HCEC 1CT (cell line): ENCODE data around the gene ANO2.

ENCODE experiments used
- DNase-seq: peaks from one replicate; pipeline ENCODE4 v3.0.0-alpha.2; 2017

The ANO2 gene

DNA sequence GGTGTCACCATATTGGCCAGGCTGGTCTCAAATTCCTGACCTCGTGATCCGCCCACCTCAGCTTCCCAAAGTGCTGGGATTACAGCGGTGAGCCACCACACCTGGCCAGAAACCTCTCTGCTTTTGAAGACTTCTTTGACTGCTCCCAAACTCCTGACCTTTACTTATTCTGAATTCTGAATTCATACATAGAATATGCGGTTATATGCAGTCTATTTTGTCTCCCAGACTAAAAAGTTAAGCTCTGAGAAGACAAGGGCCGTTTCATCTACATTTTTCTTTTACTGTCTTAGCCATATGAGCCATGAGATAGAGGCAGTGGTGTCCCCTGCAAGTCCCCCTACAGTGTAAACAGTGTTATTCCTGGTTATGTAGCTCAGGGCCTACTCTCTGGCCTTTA lies 333.9 kb downstream of the ANO2 start:
- no peak for DNase-seq

DNA sequence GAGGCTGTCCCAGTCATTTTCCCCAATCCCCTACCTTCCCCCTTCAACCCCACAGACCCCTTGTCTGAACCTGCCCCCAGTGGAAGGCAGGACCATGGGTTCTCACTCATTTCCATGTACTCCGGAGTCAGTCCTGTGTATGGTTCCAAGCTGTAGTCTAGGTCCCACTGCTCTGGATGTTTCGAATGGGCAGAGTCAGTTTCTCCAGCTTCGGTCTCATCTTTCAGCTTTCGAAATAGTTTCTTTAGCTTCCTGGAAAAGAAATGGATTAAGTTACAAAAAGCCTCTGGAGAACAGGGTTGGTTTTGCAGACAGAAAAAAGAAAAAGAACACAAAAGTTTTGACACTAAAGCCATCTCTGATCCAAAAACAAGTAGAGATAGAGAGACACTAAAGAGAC lies 345.7 kb downstream of the ANO2 start:
- no peak for DNase-seq

DNA sequence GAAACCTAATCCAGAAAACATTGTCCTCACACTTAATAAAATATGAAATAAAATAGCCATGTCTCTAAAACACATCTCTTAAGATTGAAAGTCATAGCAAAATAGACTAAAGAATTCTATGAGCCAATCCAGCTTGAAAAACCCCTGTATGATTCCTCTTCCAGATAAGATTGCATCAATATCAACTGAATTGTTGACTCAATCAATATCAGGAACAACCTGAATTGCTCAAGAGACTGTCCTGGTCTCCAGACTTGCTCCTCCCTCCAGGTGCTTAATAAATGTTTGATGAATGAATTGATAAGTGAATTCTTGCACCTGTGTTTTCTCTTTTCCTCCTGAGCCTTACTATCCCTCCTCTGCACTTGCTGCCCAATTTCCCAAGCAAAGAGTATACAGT lies 351.1 kb downstream of the ANO2 start:
- no peak for DNase-seq

DNA sequence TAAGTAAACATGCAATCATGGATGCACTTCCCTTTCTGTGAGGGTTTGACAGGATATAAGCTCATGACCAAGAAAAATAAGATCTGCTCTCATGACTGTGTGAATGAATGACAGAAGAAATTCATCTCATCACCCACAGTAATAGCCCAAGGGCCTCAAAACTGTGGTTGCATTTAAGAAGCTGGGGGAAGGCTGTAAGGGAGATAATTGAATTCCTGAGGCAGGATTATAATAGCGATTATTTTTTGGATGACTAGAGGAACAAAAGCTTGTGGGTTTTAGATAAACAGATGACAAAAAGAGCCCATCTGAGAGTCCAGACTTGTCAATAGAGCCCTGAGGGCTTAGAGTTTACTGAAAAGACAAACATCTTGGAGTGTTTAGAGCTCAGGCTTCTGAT lies 352.0 kb downstream of the ANO2 start:
- no peak for DNase-seq

DNA sequence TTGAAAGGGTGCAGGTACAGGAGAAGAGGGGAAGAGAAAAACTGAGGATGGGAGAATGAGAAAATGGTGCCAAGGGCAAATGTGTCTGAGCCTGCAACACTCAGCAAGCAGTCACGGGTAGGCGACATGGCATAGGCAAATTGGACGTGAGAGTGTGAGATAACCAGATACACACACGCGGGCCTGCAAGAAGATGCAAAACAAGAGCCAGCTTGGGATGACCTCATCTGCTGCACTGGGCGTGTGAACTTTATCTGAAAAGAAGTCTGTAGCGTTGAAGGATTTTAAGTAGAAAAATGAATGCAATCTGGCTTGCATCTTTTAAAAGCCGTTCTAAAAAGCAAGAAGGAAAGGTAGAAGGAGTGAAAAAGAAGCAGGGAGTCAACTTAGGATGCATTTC lies 352.7 kb downstream of the ANO2 start:
- DNase-seq, result no peak

DNA sequence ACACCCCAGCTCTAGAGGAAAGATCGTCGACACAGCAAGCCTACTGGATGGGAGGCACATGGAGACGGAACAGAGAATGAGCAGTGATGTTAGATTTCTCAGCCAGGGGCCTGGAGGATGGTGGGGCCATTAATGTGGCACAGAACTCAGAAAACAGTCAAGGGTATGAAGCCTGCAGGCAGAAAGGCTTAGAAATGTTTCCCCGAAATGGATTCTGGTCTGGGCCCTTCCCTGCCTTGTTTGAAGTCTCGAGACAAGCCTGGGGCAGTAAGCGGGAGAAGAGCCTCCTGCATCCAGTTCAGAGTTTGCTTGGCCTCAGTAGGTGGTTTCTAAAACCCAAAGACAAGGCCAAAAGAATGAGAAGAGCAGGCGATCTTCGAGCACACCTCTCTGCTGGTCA lies 354.7 kb downstream of the ANO2 start:
- no peak for DNase-seq

DNA sequence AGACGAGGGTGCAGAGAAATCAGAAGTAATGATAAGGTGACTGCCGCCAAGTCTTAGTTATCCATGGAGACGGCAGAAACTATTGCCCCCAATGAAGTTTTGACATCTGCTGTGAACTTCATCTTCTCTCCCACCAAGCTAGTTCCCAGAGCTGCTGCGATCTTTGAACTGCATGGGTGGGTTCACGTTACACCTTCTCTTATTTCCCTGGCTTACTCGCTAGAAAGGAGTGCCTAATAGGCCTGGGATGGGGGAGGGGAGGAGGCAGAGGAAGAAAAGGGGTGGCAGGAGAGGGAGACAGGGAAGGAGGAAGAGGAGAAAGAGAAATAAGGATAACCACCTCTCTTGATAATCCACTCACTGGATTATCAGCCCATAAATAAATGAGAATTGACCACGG lies 356.0 kb downstream of the ANO2 start:
- DNase-seq, result no peak

DNA sequence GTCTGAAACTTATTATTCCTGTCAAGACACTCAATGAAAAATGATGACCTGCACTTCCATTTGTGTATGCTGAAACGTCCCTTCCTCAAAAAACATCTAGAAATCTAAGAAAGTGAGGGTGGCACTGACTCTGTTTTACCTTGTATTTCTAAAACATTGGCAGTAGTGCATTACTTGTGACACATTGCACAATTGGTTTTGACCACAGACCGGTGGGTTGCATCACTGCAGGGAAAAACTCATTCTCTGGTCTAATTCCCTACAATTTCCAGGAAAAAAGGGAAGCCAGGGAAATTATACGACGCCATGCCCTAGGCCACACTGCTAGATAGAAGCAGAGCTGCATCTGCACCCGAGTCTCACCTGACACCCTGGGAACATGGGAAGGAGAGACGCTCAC lies 356.5 kb downstream of the ANO2 start:
- DNase-seq, result no peak

DNA sequence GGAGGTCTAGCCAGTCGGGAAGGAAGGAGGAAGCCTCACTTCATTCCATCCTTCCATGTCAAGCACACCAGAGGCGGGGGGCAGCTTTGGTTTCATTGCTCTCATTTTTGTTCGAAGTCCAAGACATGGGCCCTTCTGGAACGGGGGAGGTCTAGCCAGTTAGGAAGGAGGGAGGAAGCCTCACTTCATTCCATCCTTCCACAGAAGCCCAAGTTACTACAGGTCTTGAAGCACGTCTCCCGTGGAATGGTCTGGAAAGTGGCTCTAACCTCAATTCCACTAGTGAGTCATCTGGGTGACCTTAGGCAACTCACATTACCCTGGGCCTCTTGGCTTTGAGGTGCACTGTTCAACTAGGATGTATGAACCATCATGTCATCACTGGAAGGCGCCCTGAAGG lies 356.9 kb downstream of the ANO2 start:
- DNase-seq, result no peak

DNA sequence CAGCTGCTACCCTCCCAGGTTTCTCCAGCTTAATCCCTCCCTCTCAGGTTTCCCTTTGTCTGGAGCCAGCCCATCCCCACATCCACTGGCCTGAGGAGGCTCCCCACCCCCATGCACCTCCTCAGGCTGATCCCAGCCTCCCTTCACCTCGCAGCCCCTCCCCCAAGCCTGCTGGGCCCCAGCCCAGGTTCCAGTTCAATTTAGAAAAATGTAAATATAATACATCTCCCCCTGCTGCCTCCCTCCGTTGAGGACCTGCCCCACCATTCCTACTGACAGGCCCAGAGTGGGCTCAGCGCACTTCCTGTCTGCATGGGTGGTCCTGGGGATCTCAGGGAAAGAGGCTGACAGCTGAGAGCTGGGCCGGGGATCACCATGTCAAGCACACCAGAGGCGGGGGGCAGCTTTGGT lies 357.3 kb downstream of the ANO2 start:
- DNase-seq, result no peak

DNA sequence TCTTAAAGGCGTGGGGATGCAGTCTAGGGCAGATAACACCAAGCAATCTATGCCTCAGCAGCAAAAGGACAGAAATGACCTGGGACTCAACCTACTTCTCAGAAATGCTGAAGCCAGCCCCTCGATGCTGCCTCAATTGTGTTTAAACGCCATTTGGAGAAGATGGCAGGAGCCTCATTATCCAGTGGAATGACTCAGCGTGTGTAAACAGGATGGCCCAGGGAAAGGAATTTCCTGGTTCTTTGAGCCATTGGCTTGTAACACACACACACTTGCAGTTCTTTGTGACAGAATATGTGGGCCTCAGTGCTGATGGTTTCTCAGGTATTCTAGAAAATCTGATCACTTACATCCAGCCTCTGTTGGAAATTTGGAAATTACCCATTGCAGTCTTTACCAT lies 358.9 kb downstream of the ANO2 start:
- DNase-seq, result no peak

DNA sequence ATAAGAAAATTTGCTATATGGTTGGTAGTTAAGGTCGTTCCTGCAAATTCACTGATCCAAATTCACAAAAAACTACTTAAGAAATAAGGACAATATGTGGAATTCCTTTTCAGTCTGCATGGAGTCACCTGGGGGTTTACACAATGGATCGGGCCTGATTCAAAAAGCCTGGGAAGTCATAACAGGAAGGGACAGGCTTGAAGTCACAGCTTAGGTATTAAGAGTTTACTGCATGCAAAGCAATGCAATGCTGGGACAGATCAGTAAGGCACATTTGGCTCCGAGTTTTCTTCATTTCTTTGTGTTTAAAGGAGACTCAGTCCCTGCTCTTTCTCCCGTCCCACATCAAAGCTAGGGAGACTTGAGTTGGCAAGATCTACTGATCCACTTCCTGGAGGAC lies 359.9 kb downstream of the ANO2 start:
- no peak for DNase-seq

DNA sequence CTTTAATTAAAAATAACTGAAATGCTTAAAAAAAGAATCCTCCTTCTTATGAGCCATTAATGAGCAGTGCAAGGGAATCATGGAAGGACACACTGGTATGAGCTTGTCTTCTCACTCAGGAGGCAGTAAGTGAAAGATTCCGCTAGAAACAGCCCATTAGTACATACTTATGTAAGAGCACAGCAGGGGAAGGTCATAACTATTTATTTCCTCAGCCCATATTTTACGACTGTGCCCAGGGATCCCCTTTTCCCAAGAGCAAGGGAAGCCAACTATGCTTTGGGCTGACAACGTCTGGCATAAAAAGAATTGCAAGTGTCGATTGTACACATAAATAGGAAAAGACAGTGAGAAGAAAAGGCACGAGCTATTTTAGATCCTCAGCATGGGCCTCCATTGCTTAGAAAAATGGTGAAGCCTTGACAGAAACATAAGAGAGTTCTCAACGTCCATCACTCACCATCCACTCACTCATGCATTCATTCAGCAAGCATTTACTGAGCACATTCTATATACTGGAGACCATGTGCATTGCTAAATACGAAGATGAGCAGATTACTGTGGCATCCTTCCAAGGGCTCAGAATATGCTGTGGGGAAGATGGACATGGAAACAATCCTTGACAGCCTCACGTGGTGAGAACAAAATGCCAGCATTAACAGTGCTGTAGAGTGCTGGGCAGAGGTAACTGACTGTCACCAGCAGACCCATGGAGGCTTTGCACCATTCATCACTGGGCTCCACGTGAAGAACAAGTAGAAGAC lies 360.5 kb downstream of the ANO2 start:
- no peak for DNase-seq

DNA sequence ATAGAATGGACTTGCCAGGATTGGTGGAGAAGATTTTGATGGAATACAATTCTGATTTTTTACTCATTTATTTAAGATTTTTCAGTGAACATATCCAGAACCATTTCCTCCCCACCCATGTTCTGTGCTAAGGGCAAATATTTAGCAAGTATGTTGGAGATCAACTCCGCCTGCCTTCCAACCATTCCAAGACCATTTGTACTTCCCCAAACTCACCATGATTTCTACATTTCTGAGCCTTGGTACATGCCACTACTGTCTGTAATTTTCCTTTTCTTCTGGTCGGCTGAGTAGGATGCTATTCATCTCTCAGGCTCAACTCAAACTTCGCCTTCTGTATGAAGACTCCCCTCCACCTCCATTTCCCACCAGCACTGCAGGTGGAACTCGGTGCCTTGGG lies 362.5 kb downstream of the ANO2 start:
- DNase-seq, result no peak

DNA sequence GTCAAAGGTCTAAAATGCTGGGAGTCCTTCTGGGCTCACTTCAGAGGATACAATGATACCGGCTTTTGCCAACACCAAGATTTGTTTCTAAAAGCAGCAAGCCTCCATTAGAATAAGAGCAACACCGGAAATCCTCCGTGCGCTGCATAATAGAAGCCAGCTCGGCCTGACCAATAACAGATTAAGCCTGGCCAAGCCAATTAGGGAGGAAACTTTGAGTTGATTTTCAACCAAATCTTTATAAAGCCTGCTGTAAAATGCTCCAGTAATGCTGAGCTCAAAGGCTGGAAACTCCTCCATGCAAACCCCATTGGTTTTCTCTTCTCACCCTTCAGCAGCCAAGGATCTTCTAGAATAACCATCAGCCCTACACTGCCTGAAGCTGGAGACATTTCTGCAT lies 363.0 kb downstream of the ANO2 start:
- DNase-seq, result no peak

DNA sequence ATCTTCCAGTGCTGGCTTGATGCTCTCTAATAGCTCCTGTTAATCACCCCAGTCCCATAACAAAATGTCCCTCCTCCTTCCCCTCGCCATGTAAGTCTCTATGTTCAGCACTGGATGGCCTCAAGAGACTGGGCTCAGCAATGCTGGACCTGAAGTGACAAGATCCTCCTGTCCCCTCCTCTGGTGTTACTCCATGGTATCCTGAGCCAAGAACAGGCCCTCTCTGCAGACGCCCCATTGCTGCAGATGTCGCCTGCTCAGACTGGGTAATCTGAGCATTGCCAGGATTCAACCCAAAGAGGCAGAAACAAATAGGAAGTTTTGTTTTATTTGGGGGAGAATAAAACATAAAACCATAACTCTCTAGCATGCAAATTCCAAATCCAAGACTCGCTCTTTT lies 363.4 kb downstream of the ANO2 start:
- DNase-seq, result no peak

DNA sequence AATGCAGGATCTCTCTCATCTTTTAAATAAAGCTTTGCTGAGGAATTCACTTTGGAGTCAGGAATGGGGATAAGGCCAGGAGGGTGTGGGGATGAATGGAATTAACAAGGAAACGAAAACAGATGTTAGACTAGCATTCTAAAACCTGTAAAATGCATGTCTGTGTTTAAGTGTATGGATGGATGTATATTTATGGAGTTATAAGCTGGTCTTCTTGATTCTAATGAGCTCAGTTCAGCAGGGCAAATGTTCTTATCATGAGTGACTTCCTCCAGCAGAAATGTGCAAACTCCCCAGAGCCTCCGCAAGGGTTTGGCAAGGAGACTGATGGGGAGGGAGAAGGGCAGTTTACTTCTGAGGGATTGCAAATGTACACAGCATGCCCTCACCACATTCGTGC lies 364.0 kb downstream of the ANO2 start:
- no peak for DNase-seq

DNA sequence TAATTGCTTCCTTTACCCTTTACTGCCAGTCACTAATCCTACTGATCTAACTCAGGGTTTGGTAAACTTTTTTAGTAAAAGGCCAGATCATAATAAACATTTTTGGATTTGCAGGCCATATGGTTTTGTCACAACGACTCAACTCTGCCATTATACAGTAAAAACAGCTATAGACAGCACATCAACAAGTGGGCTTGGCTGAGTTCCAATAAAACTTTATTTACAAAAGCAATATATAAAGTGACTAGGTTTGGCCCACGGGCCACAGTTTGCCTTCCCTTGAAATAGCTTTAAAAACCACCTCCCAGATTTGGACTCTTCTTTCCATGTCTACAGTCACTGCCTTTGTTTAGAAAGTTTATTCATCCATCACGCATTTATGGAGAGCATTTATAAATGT lies 366.3 kb downstream of the ANO2 start:
- no peak for DNase-seq

DNA sequence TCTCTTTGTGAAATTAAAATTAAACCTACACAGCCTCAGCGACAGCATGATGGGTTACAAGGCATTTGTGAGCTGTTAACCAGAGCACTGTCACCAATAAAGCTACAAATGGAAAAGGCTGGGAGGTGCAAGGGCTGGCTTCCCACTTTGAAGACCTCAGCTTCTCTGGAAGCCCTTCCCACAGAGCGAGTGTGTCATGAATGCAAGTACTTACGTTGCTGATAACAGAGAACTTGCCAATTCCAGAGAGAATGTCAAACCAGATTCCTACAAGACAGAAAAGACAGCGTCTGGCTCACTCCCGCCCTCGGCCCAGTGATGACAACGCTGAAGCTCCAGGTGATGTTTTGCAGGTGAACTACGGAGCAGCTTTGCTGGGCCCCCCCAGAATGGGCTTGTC lies 367.3 kb downstream of the ANO2 start:
- DNase-seq, result no peak

DNA sequence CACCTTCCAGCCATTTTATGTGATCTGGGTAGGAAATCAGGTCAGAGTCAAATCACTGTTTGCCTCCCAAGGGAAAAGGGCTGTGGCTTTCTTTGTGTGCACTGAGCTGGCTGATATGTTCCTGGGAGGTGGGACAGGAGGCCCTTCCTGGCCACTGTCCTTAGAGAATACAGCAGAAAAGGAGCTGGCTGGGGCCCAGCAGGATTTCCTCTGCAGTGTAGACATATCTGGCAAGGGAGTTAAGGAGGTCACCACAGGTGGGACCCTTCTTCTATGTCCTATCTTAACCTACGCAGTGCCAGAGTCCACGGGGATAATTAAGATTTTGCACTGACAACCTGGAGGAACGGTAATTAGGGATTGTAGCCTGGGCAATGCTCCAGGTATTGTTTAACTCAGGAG lies 367.8 kb downstream of the ANO2 start:
- no peak for DNase-seq

DNA sequence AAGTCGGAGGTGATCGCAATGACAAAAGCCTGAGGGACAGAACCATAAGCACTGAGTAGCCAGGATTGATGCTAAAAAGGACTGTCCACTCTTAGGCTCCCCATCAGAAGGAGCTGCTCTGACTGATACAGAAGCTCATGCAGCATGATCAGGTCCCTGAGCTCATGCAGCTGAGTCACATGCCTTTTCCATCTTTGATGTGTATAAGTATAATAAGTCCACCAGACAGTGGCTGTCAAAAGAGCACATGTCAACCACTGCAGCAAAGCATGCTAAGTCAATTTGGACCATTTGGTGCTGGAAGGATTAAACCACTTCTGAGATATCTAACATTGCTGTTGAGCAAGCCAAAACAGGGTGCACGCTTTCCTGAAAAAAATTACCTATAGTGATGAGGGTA lies 369.1 kb downstream of the ANO2 start:
- DNase-seq, result no peak

DNA sequence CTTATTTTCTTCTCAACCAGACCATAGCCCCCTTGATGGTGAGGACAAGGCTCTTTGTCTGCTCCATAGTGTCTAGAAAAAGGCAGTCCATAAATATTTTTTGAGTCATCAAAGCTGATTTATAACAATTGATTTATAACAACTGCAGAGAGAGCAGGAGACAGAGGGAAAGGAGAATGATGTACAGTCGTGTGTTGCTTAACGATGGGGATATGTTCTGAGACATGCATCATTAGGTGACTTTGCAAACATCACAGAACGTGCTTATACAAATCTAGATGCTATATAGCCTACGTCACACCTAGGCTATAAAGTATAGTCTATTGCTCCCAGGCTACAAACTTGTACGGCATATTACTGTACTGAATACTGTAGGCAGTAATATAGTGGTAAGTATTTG lies 369.8 kb downstream of the ANO2 start:
- DNase-seq, result no peak

DNA sequence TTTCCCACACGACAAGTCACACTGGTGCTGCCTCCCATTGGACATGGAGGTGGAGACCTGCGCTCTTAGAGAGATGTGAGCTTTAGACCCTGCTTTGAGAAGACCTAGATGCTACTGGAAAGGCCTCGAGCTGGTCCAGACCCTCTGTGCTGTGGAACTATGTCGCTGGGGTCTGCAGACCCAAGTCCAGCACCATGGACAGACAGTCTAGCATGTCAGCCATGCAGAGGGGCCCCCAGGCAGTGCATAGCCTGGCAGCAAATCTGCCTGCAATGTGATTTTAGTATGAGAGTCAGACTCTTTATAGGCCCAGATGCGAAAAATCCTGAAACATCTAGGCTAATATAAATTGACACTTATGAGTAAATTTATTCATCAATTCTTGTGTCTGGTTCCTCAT lies 371.7 kb downstream of the ANO2 start:
- no peak for DNase-seq

DNA sequence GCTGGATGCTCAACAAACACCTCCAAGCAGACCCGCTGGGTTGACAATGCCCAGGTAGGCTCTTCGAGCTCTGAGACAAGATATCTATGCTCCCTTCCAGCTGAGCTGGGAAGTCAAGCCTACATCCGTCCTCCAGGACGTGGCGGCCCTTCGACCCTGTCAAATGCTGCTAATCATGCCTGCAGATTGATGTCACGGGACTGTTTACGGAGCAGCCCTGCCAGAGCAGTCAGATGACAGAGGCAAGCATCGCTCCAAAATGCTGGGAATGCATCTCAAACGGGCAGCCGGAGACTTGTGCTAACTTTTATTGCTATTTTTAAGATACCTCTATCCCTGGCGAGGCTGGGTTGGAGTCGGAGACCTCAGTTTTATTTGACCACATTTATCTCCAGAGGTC lies 373.9 kb downstream of the ANO2 start:
- DNase-seq, result no peak

DNA sequence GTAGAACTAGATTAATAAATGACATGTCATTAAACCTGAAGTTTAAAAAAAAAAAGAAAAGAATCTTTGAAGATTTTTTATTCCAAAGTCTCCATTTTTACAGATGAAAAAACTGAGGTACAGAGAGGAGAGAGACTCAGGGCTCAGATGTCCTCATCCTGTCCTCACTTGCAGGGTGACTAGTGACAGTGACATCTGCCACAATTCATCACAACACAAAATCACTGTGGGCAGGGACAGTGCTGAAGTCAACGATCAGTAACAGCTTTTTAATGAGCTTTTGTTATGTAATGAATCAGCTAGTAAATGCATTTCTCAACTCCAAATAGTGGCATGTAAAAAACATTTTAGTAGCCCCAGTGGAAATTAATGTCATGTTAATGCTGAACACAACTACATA lies 374.6 kb downstream of the ANO2 start:
- no peak for DNase-seq
